PC-3 (cell line): ENCODE measurements around the gene PPHLN1. TPM values are rescaled to one million over a fixed set of nuclear protein-coding genes. Genes with fewer than 3 reads are reported as not detected.

Experiments
- ATAC-seq: fragments of 200-7000 bp; cut with Tn5 transposase; 2 replicates; pipeline ENCODE4 v1.9.1; 2020; ENCODE audit warnings: mild to moderate bottlenecking, moderate library complexity
- BruUV-seq: library from RNA; stranded (reverse); fragments of 400-500 nt; replicated peaks from 2 replicates; lab custom pipeline; 2021; lab: Mats Ljungman, UMichigan
- CTCF ChIA-PET: fragments of 300-600 bp; sonication (Branson Sonifier 250); formaldehyde crosslinking; loops from one replicate; lab custom pipeline; 2022; ENCODE audit warnings: antibody characterized with exemption; lab: Charles Lee
- POLR2A ChIA-PET: fragments of 300-600 bp; sonication (Branson Sonifier 250); formaldehyde crosslinking; loops from one replicate; lab custom pipeline; 2022; ENCODE audit warnings: antibody characterized with exemption; ENCODE audit not compliant: unreplicated experiment; lab: Charles Lee
- DNase-seq: peaks from one replicate; pipeline ENCODE4 v3.0.0-alpha.2; 2015
- H2AFZ ChIP-seq: fragments of 300-600 bp; sonication (generic); 2 replicates; pipeline ENCODE4 v1.6.0; 2016; ENCODE audit warnings: antibody characterized with exemption, low read length
- H3F3A ChIP-seq: fragments of 300-600 bp; sonication (generic); one replicate; pipeline ENCODE4 v1.6.0; 2017; ENCODE audit warnings: antibody characterized with exemption, low read length, control low read depth, mild to moderate bottlenecking; ENCODE audit not compliant: unreplicated experiment
- H3K27ac ChIP-seq: fragments of 300-600 bp; sonication (generic); 2 replicates; pipeline ENCODE4 v1.5.1; 2016; ENCODE audit warnings: mild to moderate bottlenecking, low read length
- H3K27me3 ChIP-seq: fragments of 300-600 bp; sonication (generic); 2 replicates; pipeline ENCODE4 v1.6.1; 2016; ENCODE audit warnings: low read length, mixed read lengths
- H3K36me3 ChIP-seq: fragments of 300-600 bp; sonication (generic); 2 replicates; pipeline ENCODE4 v1.6.1; 2016; ENCODE audit warnings: low read depth, mixed run types, low read length, mixed read lengths
- H3K4me1 ChIP-seq: fragments of 300-600 bp; sonication (generic); 2 replicates; pipeline ENCODE4 v1.5.1; 2016; ENCODE audit warnings: low read length; ENCODE audit not compliant: insufficient read depth
- H3K4me2 ChIP-seq: fragments of 300-600 bp; sonication (generic); 2 replicates; pipeline ENCODE4 v1.6.0; 2016; ENCODE audit warnings: low read length
- H3K4me3 ChIP-seq: fragments of 300-600 bp; sonication (generic); 2 replicates; pipeline ENCODE4 v1.5.1; 2016; ENCODE audit warnings: mild to moderate bottlenecking, low read length, mixed read lengths
- H3K79me2 ChIP-seq: fragments of 300-600 bp; sonication (generic); 2 replicates; pipeline ENCODE4 v1.6.1; 2017; ENCODE audit warnings: low read length, mixed read lengths
- H3K9ac ChIP-seq: fragments of 300-600 bp; sonication (generic); 2 replicates; pipeline ENCODE4 v1.6.0; 2016; ENCODE audit warnings: mild to moderate bottlenecking, low read length
- H3K9me2 ChIP-seq: fragments of 300-600 bp; sonication (generic); replicated peaks from 2 replicates; pipeline ENCODE4 v1.6.1; 2016; ENCODE audit warnings: mixed run types, low read length, mixed read lengths
- H3K9me3 ChIP-seq: fragments of 300-600 bp; sonication (generic); 2 replicates; pipeline ENCODE4 v1.6.1; 2016; ENCODE audit warnings: low read length, mixed read lengths
- H4K20me1 ChIP-seq: fragments of 300-600 bp; sonication (generic); 2 replicates; pipeline ENCODE4 v1.6.1; 2016; ENCODE audit warnings: low read length, mixed read lengths
- CTCF ChIP-seq: fragments of 300-600 bp; sonication (generic); conservative IDR thresholded peaks from 2 replicates; pipeline ENCODE4 v1.5.1; 2017; ENCODE audit warnings: antibody characterized with exemption, low read depth, mild to moderate bottlenecking, low read length
- EZH2 ChIP-seq: fragments of 300-600 bp; sonication (generic); IDR thresholded peaks from one replicate; pipeline ENCODE4 v1.6.1; 2017; ENCODE audit warnings: antibody characterized with exemption, mild to moderate bottlenecking, low read length; ENCODE audit not compliant: unreplicated experiment
- EZH2phosphoT487 ChIP-seq: fragments of 300-600 bp; sonication (generic); IDR thresholded peaks from 2 replicates; pipeline ENCODE4 v1.6.1; 2018; ENCODE audit warnings: mild to moderate bottlenecking, antibody characterized with exemption, low read length, borderline replicate concordance
- intact Hi-C: fragments of 100-400 bp; cut with micrococcal nuclease; formaldehyde crosslinking; loops from 2 replicates; pipeline ENCODE4 v1.9.0; 2023
- microRNA-seq: library from miRNA; unstranded; fragments of <30 nt; microRNA quantifications from one replicate; pipeline ENCODE4 v1.1.0, GENCODE V29; 2020; ENCODE audit not compliant: unreplicated experiment
- total RNA-seq: library from RNA; depleted of rRNA; stranded (reverse); fragments of >200 nt; gene quantifications from 2 replicates; pipeline ENCODE4 v1.2.3, GENCODE V29; 2014; rRNA removed

PPHLN1 gene
- total RNA-seq, 1 experiment from 2014 or later: 82.0 TPM

GRCh38 chr12:42490261-42490842 is 164.4 kb downstream of the PPHLN1 start:
- Histone ChIP-seq H3K9me3 (no peaks in the 10 kb centered on the region), H3F3A (no peaks in the 10 kb centered on the region), H3K9ac (no peak overlapping the region), H3K9me2 (no peaks in the 10 kb centered on the region), H4K20me1 (no peaks in the 10 kb centered on the region), H3K27ac (no peak overlapping the region), H3K79me2 (no peaks in the 10 kb centered on the region), H3K36me3 (no peaks in the 10 kb centered on the region), H3K27me3 (no peaks in the 10 kb centered on the region), H3K4me2 (no peak overlapping the region), H3K4me3 (no peak overlapping the region), H3K4me1 (no peaks in the 10 kb centered on the region), H2AFZ (no peak overlapping the region)
- CTCF ChIA-PET: interaction anchor here (0.6 kb wide), 1 partner anchor 795 kb away, joined by 3 read pairs; no protein-coding TSS in a partner anchor
- POLR2A ChIA-PET: no interaction called here
- TF ChIP-seq CTCF (no peak), EZH2phosphoT487 (no peak), EZH2 (no peak)
- no TSS peak for BruUV-seq
- no peak for DNase-seq
- intact Hi-C loops: no loop called here
- no peak for ATAC-seq

Small RNA genes within 50 kb of the gene (microRNA-seq; reads per million reads assigned to microRNA genes)
- not detected for gene MIR7851

Other genes with a start within 250 kb of the PPHLN1 start
- 5.1 and 10.9 TPM in 2 replicates for gene GXYLT1, start 181.3 kb upstream of the PPHLN1 start, total RNA-seq
- 6.8 and 7.5 TPM in 2 replicates for gene YAF2, start 87.9 kb upstream of the PPHLN1 start, total RNA-seq
- 29.7 and 33.9 TPM in 2 replicates for gene ZCRB1, start 73 bp upstream of the PPHLN1 start, total RNA-seq